ENCODE measurements around the gene VSIG10L. TPM values are rescaled to one million over a fixed set of nuclear protein-coding genes. Genes with fewer than 3 reads are reported as not detected.

VSIG10L gene
- 4.6 TPM for polyA plus RNA-seq (ENCODE audit: insufficient read length)
- long read RNA-seq, donor 1, partial matches to known transcripts, result 7 of 7 reads
- long read RNA-seq, donor 1, other reads (novel, unspliced or antisense), result 0 of 7 reads
- long read RNA-seq, donor 2, result 0 reads
- long read RNA-seq, donor 3, result 0 reads
- long read RNA-seq, donor 4, result 0 reads
- long read RNA-seq, donor 5, partial matches to known transcripts, result 6 of 6 reads
- long read RNA-seq, donor 5, other reads (novel, unspliced or antisense), result 0 of 6 reads
- long read RNA-seq, donor 6, result 0 reads
- long read RNA-seq, donor 7, result 0 reads
- long read RNA-seq, donor 8, result 0 reads

GRCh38 chr19:51341976-51342580 is at the start of gene VSIG10L:
Gene VSIG10L, minus strand, starts transcription at chr19:51342139. Its CDS starts 15 bp downstream, at chr19:51342124.
- DNase-seq, result no peak

GRCh38 chr19:51391073-51391611 is 49.2 kb upstream of the VSIG10L start:
- no peak for DNase-seq

- DNase-seq, result no peak
These were observed 47.2 kb upstream of the VSIG10L start for GRCh38 chr19:51389143-51389542.

- no peak for DNase-seq
These were observed 46.0 kb upstream of the VSIG10L start, which contains the start of gene LIM2 for GRCh38 chr19:51387924-51388389. Gene LIM2, minus strand, starts transcription at chr19:51387974. Its CDS starts 531 bp downstream, at chr19:51387443.

GRCh38 chr19:51386882-51387520 is 45.1 kb upstream of the VSIG10L start:
- no peak for DNase-seq

GRCh38 chr19:51382004-51382403 is 40.1 kb upstream of the VSIG10L start:
- no peak for DNase-seq

GRCh38 chr19:51380379-51380778 is 38.4 kb upstream of the VSIG10L start:
- no peak for DNase-seq

- no peak for DNase-seq
These were observed 35.5 kb upstream of the VSIG10L start for GRCh38 chr19:51377422-51377821.

- DNase-seq, result no peak
These were observed 33.7 kb upstream of the VSIG10L start for GRCh38 chr19:51375504-51376221.

GRCh38 chr19:51372649-51373504 is 30.9 kb upstream of the VSIG10L start, which contains the start of gene NKG7:
Gene NKG7, minus strand, starts transcription at chr19:51372654. Its CDS starts 119 bp downstream, at chr19:51372535.
- no peak for DNase-seq

- no peak for DNase-seq
These were observed 30.2 kb upstream of the VSIG10L start for GRCh38 chr19:51372021-51372648.

GRCh38 chr19:51371186-51371690 is 29.3 kb upstream of the VSIG10L start:
- no peak for DNase-seq

- no peak for DNase-seq
These were observed 28.3 kb upstream of the VSIG10L start for GRCh38 chr19:51370230-51370629.

GRCh38 chr19:51368366-51369282 is 26.7 kb upstream of the VSIG10L start, which contains the start of gene CLDND2:
Gene CLDND2, minus strand, starts transcription at chr19:51369003. Its CDS starts 426 bp downstream, at chr19:51368577.
- DNase-seq, result no peak

- DNase-seq, result peak; percentile 98
These were observed 25.8 kb upstream of the VSIG10L start for GRCh38 chr19:51367565-51368365.

- no peak for DNase-seq
These were observed 25.3 kb upstream of the VSIG10L start for GRCh38 chr19:51367255-51367564.

GRCh38 chr19:51366389-51367254 is 24.7 kb upstream of the VSIG10L start:
- peak; percentile 97 for DNase-seq

All from left kidney (tissue), 8 donors.